Measurements from ENCODE around the gene ROBO4.

Gene ROBO4

GRCh38 chr11:124897674-124898262, at the start of gene ROBO4:
Gene ROBO4 (minus strand): TSS chr11:124897865. CDS start chr11:124897795, 70 bp downstream.
- no peak within 1 kb of the TSS for H3K4me3 ChIP-seq (replicated peaks; ENCODE audit: low read depth, low read length)
- TF ChIP-seq CTCF (IDR thresholded peaks at IDR 0.05; ENCODE audit: low read depth, low read length, missing control alignments) = no peak
- DNase-seq (ENCODE audit: extremely low read depth, low read depth) = no peak

GRCh38 chr11:124946735-124947141, 49.1 kb upstream of the ROBO4 start:
- no peak for TF ChIP-seq CTCF (IDR thresholded peaks at IDR 0.05; ENCODE audit: low read depth, low read length, missing control alignments)
- DNase-seq (ENCODE audit: extremely low read depth, low read depth) = peak; percentile 89
- H3K4me3 ChIP-seq (replicated peaks; ENCODE audit: low read depth, low read length) = no peak overlapping the region

- no peak overlapping the region for H3K4me3 ChIP-seq (replicated peaks; ENCODE audit: low read depth, low read length)
- DNase-seq (ENCODE audit: extremely low read depth, low read depth) = no peak
- TF ChIP-seq CTCF (IDR thresholded peaks at IDR 0.05; ENCODE audit: low read depth, low read length, missing control alignments) = no peak
Measured at GRCh38 chr11:124945826-124946225, 48.2 kb upstream of the ROBO4 start.

- no peak overlapping the region for H3K4me3 ChIP-seq (replicated peaks; ENCODE audit: low read depth, low read length)
- no peak for DNase-seq (ENCODE audit: extremely low read depth, low read depth)
- TF ChIP-seq CTCF (IDR thresholded peaks at IDR 0.05; ENCODE audit: low read depth, low read length, missing control alignments) = no peak
Measured at GRCh38 chr11:124944565-124944964, 46.9 kb upstream of the ROBO4 start.

GRCh38 chr11:124943741-124944140, 46.1 kb upstream of the ROBO4 start:
- no peak overlapping the region for H3K4me3 ChIP-seq (replicated peaks; ENCODE audit: low read depth, low read length)
- DNase-seq (ENCODE audit: extremely low read depth, low read depth) = no peak
- TF ChIP-seq CTCF (IDR thresholded peaks at IDR 0.05; ENCODE audit: low read depth, low read length, missing control alignments) = no peak

GRCh38 chr11:124943254-124943616, 45.6 kb upstream of the ROBO4 start:
- no peak for TF ChIP-seq CTCF (IDR thresholded peaks at IDR 0.05; ENCODE audit: low read depth, low read length, missing control alignments)
- no peak overlapping the region for H3K4me3 ChIP-seq (replicated peaks; ENCODE audit: low read depth, low read length)
- DNase-seq (ENCODE audit: extremely low read depth, low read depth) = no peak
